Measurements from ENCODE around the gene LEFTY2.

GRCh38 chr1:225917101-225917500 lies 23.9 kb downstream of the LEFTY2 start:
- no peak for TF ChIP-seq CTCF (IDR thresholded peaks at IDR 0.05; ENCODE audit: poor library complexity, severe bottlenecking)
- no peak for TF ChIP-seq POLR2AphosphoS5 (IDR thresholded peaks at IDR 0.05)
- TF ChIP-seq EP300 (conservative IDR thresholded peaks at IDR 0.05; ENCODE audit: poor library complexity, severe bottlenecking) = no peak
- TF ChIP-seq RAD21 (conservative IDR thresholded peaks at IDR 0.05) = no peak
- TF ChIP-seq EZH2 (IDR thresholded peaks at IDR 0.05; ENCODE audit: borderline replicate concordance, insufficient read depth, low read length, poor library complexity, severe bottlenecking) = no peak
- TF ChIP-seq REST (IDR thresholded peaks at IDR 0.05; ENCODE audit: borderline replicate concordance) = no peak
- TF ChIP-seq TAF1 (IDR thresholded peaks at IDR 0.05; ENCODE audit: low read depth) = no peak

All from neural cell (in vitro differentiated cells).